HuH-7.5 (cell line): ENCODE measurements around the gene INVS.
"Not testable (repeated sequence)": the region's sequence is repeated elsewhere in the genome, so short reads cannot be mapped to it uniquely, and the experiment has no call there.

Experiments
- DNase-seq: peaks from one replicate; pipeline ENCODE4 v3.0.0; 2011; ENCODE audit warnings: low spot score

INVS gene

DNA sequence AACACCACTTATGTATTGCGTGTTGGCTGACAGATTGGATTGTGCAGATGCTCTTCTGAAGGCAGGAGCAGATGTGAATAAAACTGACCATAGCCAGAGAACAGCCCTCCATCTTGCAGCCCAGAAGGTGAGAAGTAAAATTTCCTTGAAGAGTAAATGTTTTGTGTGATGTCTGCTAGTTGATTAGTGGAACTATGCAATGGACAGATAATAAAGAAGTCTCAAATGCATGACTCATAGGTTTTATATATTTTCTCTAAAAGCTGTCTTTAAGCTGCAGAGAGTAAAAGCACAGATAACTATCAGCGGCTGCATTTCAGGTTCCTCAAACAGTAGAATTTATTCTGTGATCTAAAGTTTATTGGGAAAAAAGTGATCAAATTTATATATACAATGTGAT lies 27.4 kb downstream of the INVS start:
- DNase-seq = no peak

DNA sequence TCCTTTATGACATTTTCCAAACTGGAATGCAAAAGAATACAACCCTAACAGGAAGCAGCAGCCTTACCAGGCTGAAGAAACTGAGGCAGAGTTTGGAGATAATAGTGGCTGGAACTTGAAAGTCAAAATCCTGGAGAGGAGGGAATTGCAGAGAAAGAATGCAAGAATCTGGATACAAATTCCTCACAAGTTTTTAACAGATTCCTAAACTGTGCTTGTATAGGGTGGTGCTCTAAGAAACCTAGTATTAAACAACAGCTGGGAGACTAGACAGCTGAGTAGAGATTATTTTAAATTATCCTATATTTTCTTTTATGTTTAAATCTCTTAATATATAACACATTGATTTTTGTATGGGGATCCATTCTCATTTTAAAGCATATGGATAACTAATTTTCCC lies 30.7 kb downstream of the INVS start:
- no peak for DNase-seq

DNA sequence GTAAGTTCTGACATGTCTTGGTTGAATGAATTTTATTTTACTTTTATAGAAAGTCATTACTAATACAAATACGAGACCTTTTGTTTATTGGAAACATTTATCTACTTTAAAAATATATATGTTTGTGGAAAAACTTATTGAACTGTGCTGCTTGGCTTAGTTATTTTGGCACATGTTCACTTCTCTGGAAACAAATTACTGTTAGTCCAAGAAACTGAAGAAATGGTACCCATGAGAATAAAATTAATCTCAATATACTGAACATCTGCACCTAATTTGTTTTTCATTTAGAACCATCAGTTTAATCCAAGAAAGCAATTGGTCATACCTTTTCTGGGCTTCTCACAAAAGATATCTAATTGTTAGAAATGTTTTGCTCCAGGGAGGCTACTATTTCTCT lies 32.2 kb downstream of the INVS start:
- DNase-seq = no peak

GRCh38 chr9:100131875-100132430 lies 32.9 kb downstream of the INVS start:
- DNase-seq = no peak

DNA sequence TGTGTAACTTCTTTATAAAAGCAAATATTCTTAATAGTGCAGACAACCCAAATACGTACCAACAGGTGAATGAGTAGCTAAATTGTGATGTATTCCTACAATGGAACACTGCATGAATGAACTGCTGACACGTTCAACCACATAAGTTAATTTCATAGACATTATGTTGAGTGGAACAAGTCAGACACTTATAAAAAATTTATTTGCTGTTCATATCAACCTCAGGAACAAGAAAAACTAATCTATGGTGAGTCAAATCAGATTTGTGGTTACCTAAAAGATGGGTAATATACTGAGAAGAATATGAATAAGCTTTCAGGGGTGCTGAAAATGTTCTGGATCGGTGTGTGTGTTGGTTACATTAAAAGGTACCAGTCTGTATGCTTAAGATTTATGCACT lies 35.7 kb downstream of the INVS start:
- no peak for DNase-seq

- not testable (repeated sequence) for DNase-seq
These were observed 37.8 kb downstream of the INVS start for GRCh38 chr9:100136799-100137198.

GRCh38 chr9:100140303-100140702 lies 41.3 kb downstream of the INVS start:
- DNase-seq = not testable (repeated sequence)

- DNase-seq = not testable (repeated sequence)
These were observed 42.8 kb downstream of the INVS start for GRCh38 chr9:100141862-100142261.

DNA sequence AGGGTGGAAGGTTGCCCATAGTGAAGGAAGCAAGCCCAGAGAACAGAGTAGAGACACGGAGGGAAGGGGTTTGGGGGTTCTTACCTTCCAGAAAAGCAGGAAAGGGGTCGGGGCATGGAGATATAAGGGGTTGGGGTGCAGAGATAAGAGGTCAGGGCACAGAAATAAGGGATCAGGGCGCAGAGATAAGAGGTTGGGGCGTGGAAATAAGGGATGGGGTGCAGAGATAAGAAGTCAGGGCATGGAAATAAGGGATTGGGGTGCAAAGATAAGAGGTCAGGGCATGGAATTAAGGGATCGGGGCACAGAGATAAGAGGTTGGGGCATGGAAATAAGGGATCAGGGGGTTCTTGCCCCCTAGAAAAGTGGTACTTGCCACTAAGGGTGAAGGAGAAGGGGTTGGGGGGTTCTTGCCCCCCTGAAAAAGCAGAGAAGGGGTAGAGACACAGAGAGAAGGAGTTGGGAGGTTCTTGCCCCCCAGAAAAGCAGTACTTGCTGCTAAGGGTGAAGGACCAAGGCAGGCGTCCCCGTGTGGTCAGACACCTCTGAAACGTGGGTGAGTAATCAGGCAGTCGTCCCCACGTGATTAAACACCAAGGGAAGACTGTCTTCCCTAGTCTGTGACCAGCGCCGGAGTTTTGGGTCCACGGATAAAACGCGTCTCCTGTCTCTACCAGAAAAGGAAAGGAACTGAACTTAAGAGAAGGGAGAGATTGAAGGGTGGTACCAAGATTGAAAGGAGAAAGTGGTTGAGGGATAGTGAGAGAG lies 46.3 kb downstream of the INVS start:
- not testable (repeated sequence) for DNase-seq

DNA sequence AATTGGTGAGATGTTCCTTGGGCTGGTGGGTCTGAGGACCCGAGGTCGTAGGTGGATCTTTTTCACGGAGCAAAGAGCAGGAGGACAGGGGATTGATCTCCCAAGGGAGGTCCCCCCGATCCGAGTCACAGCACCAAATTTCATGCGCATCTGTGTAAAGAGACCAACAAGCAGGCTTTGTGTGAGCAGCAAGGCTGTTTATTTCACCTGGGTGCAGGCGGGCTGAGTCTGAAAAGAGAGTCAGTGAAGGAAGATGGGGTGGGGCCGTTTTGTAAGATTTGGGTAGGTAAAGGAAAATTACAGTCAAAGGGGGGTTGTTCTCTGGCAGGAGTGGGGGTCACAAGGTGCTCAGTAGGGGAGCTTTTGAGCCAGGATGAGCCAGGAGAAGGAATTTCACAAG lies 46.9 kb downstream of the INVS start:
- not testable (repeated sequence) for DNase-seq

- no peak for DNase-seq
These were observed 51.2 kb downstream of the INVS start for GRCh38 chr9:100150214-100150613.

DNA sequence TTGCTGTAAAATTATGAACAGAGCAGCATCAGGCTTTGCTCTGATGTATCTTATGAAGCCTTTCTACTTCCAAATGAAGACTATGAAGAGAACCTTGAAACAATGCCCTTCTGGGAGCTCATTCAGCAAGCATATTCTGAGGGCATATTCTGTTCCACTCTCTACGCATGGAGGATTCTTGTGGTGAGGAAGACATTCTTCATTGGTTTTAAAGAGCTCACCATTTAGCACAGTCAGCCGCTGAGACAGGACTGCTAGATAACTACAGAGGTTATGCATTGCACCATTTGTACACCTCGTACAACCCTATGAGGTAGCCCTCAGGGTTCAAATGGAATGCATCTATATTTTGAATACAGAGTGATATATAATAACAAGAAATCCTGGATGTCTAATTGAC lies 61.0 kb downstream of the INVS start:
- no peak for DNase-seq

- no peak for DNase-seq
These were observed 68.1 kb downstream of the INVS start for GRCh38 chr9:100167176-100167575.

DNA sequence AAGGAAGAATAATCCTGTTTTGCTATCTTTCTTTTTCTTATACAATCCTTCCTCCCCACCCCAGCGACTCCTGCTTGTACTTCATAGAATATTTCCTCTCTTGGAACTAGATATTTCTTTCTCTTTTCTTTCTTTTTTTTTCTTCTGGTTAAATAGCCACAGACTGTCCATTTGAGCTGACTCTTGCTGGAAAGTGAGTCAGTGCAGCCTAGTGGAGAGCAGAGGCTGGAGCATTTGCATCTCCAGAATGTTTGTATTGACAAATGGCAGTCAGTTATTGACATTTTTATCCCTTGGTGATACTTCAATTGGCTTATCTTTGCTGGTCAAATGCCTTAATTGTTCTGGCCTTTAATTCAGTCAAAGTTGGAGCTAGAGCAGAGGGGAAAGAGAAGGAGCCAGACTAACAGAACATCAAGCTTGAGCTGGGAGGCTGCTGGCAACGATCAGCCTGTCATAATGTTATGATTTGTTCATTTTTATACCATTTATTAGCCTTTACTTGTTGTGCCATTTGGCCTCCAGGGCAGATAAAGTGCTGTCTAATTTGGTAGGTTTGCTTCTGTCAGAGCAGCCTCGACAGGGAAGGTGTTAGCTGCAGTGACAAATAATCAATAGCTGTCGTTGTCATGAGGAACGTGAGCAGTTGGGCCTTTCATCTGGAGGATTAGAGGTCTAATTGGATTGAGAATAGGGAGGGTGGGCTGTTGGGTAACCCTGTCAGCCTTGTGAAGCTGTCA lies 69.0 kb downstream of the INVS start:
- DNase-seq = no peak

DNA sequence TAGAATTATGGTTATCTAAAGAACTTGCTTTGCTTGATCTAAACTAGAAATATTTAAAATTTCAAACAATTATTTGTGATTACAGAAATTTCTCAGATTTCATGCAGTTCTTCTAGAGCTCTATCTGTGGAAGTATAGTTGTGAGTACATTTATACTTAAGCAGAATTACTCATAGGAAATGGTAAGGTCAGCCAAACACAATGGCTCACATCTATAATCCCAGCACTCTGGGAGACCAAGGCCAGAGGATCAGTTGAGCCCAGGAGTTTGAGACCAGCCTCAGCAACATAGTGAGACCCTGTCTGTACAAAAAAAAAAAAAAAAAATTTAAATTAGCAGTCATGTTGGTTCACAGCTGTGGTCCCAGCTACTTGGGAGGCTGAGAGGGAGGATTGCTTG lies 71.0 kb downstream of the INVS start:
- no peak for DNase-seq

- DNase-seq = no peak
These were observed 71.5 kb downstream of the INVS start for GRCh38 chr9:100170556-100170955.

DNA sequence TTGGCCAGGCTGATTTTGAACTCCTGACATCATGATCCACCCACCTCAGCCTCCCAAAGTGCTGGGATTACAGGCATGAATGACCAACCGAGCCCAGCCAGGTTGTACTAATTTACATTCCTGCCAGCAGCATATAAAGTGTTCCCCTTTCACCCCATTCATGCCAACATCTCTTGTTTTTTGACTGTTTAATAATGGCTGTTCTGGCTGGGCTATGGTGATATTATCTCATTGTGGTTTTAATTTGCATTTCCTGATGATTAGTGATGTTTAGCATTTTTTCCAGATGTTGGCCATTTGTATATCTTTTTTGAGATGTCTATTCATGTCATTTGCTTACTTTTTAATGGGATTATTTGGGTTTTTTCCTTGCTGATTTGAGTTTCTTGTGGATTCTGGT lies 87.3 kb downstream of the INVS start:
- no peak for DNase-seq

GRCh38 chr9:100190339-100190738 lies 91.3 kb downstream of the INVS start:
- no peak for DNase-seq

- no peak for DNase-seq
These were observed 92.2 kb downstream of the INVS start for GRCh38 chr9:100191264-100191663.

DNA sequence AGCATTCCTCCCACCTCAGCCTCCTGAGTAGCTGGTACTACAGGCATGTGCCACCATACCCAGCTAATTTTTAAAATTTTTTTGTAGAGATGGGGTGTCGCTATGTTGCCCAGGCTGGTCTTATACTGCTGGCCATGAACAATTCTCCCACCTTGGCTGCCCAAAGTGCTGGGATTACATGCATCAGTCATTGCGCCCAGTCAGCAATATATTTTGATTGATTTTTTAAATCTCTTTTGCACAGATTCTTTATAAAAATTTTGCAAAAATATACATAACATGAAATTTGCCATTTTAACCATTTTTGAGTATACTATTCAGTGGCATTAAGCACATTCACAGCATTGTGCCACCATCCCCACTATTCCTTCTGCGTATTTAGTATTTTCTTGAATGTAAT lies 94.0 kb downstream of the INVS start:
- DNase-seq = no peak

DNA sequence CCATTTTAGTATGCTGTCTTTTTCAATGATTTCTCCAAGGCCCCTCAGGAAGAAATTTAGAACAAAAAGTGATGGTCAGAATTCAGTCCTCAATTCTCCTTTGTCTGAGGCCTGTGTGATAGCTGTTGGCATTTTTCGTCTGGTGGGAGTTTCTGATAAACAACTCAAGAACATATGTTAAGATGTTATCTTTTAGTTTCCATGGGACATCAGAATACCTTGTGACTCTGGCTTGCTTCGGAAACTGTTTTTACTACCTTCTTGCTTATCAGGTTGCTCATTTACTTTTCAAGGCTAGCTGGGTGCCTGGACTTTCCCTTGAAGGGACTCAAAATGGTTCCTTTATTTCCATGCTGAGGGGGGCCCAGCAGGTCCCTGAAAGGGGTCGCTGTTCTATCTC lies 97.2 kb downstream of the INVS start:
- DNase-seq = no peak

- no peak for DNase-seq
These were observed 97.8 kb downstream of the INVS start for GRCh38 chr9:100196828-100197227.

DNA sequence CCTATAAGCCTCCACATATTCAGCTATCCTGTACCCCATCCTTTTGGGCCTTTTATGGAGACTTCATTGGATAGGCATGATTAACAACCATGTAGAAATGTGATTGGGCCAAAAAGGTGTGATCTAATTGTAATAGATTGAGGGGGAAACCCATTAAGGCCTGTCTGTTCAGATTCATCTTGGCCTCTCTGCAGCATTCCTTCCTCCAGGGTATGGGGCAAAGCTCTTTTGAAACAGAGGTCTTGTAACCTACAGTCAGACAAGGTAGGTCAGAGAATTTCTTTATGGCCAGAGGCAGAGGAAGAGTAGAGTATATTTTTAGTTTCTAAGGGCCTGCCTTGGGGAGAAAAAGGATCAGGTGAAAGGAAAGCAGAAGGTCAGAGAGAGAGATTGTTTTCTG lies 98.5 kb downstream of the INVS start:
- DNase-seq = no peak
